ENCODE measurements around the gene KPNB1. TPM values are rescaled to one million over a fixed set of nuclear protein-coding genes. Genes with fewer than 3 reads are reported as not detected.

KPNB1 gene
- total RNA-seq, 1 donor from 2014 or later, result 301 TPM

DNA sequence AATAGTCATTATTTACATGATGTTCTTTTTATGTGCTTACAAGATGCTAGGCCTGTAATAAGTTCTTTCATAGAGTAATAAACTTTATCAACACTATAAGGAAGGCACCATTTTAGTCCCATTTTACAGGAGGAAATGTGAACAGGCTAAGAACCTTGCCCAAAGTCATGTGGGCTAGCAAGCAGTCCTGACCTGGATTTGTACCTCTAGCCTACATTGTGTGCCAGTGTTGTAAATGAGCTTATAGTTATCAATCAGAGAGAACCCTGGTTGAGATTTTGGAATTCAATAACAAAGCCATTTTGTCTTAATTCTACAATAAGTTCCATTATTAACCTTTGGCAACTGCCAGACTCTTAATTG, 37.6 kb downstream of the KPNB1 start:
- H3K27ac Mint-ChIP-seq (ENCODE audit: unreplicated experiment), result no peak overlapping the region

DNA sequence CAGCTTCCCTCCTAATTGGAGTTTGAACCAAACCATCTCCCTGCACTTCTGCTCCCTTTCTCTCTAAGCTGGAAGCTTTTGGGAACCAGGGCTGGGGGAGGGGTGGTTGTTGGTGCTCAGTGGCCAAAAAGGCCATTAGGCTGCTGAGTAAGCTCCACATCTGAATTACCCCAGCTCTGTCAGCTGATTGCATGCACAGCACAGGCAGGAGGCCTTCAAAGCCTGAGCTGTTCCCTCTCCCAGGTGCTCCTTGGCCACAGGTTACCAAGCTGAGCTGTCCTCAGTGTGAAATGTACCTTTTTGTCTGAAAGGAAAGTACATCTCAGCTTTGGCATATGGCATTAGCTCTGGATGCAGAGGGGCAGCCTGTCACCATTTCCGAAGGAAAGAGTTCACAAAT, 38.0 kb downstream of the KPNB1 start:
- H3K27ac Mint-ChIP-seq (ENCODE audit: unreplicated experiment), result no peak overlapping the region
- TF ChIP-seq, protein P1, sequence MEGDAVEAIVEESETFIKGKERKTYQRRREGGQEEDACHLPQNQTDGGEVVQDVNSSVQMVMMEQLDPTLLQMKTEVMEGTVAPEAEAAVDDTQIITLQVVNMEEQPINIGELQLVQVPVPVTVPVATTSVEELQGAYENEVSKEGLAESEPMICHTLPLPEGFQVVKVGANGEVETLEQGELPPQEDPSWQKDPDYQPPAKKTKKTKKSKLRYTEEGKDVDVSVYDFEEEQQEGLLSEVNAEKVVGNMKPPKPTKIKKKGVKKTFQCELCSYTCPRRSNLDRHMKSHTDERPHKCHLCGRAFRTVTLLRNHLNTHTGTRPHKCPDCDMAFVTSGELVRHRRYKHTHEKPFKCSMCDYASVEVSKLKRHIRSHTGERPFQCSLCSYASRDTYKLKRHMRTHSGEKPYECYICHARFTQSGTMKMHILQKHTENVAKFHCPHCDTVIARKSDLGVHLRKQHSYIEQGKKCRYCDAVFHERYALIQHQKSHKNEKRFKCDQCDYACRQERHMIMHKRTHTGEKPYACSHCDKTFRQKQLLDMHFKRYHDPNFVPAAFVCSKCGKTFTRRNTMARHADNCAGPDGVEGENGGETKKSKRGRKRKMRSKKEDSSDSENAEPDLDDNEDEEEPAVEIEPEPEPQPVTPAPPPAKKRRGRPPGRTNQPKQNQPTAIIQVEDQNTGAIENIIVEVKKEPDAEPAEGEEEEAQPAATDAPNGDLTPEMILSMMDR (IDR thresholded peaks at IDR 0.05), result no peak

More for the DNA sequence above, 37.6 kb downstream of the KPNB1 start:
- Mint-ChIP-seq H3K4me3 (ENCODE audit: unreplicated experiment) (no peak overlapping the region), H3K9me3 (ENCODE audit: unreplicated experiment) (no peaks in the 10 kb centered on the region), H3K36me3 (ENCODE audit: unreplicated experiment) (peaks cover 29% of the 10 kb centered on the region), H3K4me1 (ENCODE audit: unreplicated experiment) (no peaks in the 10 kb centered on the region), H3K27me3 (ENCODE audit: unreplicated experiment) (no peaks in the 10 kb centered on the region)
- DNase-seq (ENCODE audit: extremely low spot score, unreplicated experiment), result no peak
- TF ChIP-seq, protein P1 (IDR thresholded peaks at IDR 0.05), result no peak

DNA sequence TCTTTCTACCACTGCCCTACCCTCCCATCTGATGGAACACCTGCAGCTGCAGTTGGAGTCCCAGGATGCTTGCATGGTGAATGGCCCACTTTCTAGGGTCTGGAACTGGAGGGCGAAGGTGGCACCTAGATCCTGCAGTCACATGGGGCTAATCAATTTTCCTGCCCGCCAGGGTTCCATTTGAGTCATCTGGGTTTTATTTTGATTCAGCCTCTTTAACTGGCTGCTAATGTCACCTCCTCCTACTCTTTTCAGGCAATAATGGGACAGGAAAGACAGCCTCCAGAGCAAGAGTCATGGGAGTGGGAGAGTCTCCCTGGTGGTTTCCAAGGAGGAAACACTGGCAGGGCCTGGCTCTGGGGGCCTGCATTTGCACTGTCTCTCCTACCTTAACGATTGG, 40.4 kb downstream of the KPNB1 start:
- Mint-ChIP-seq H3K4me1 (ENCODE audit: unreplicated experiment) (peaks cover 14% of the 10 kb centered on the region), H3K27ac (ENCODE audit: unreplicated experiment) (no peak overlapping the region), H3K36me3 (ENCODE audit: unreplicated experiment) (peaks cover 5% of the 10 kb centered on the region), H3K27me3 (ENCODE audit: unreplicated experiment) (no peaks in the 10 kb centered on the region), H3K4me3 (ENCODE audit: unreplicated experiment) (no peak overlapping the region), H3K9me3 (ENCODE audit: unreplicated experiment) (no peaks in the 10 kb centered on the region)
- no peak for DNase-seq (ENCODE audit: extremely low spot score, unreplicated experiment)
- TF ChIP-seq, protein P1 (IDR thresholded peaks at IDR 0.05), result no peak

More for the DNA sequence above, 38.0 kb downstream of the KPNB1 start:
- Mint-ChIP-seq H3K4me1 (ENCODE audit: unreplicated experiment) (peaks cover 3% of the 10 kb centered on the region), H3K27me3 (ENCODE audit: unreplicated experiment) (no peaks in the 10 kb centered on the region), H3K9me3 (ENCODE audit: unreplicated experiment) (no peaks in the 10 kb centered on the region), H3K4me3 (ENCODE audit: unreplicated experiment) (no peak overlapping the region), H3K36me3 (ENCODE audit: unreplicated experiment) (peaks cover 24% of the 10 kb centered on the region)
- DNase-seq (ENCODE audit: extremely low spot score, unreplicated experiment), result no peak

DNA sequence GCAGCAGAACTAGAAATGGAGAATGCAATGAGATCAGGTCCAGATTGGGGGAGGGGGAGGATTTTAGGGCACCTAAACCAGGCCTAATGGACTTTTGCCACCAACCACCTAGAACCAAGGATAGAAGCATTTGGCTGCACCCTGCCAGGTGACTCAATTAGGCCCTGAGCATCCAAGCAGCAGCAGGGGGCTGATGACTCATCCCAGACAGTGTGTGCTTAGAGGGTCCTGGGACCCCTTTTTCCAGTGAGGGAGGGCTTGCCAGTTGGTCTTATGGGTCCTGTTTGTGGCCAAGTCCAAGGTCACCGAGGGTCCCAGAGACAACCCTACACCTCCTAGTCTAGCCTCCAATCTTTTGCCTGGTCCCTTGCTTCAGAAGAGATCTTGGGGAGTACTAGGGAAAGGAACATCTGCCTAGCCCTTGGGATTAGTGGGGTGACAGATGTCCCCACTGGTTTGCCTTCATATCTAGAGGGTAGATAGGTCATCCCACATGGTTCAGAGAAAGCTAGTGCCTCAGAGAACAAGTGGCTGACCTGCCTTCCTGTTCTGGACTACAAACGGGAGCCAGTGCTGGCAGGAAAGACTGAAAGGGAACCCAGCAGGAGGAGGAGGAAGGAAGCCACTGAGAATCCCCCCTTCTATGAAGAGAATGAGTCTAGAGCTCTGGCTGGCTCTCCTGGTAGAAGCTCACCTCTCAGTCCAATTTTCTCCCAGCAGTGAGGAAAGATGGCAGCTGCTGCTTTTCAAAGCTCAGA, 42.6 kb downstream of the KPNB1 start:
- Mint-ChIP-seq H3K27ac (ENCODE audit: unreplicated experiment) (no peak overlapping the region), H3K27me3 (ENCODE audit: unreplicated experiment) (no peaks in the 10 kb centered on the region), H3K4me1 (ENCODE audit: unreplicated experiment) (peaks cover 22% of the 10 kb centered on the region), H3K9me3 (ENCODE audit: unreplicated experiment) (no peaks in the 10 kb centered on the region), H3K36me3 (ENCODE audit: unreplicated experiment) (no peaks in the 10 kb centered on the region), H3K4me3 (ENCODE audit: unreplicated experiment) (peak overlapping the region; percentile 83)
- DNase-seq (ENCODE audit: extremely low spot score, unreplicated experiment), result no peak
- TF ChIP-seq, protein P1 (IDR thresholded peaks at IDR 0.05), result no peak

DNA sequence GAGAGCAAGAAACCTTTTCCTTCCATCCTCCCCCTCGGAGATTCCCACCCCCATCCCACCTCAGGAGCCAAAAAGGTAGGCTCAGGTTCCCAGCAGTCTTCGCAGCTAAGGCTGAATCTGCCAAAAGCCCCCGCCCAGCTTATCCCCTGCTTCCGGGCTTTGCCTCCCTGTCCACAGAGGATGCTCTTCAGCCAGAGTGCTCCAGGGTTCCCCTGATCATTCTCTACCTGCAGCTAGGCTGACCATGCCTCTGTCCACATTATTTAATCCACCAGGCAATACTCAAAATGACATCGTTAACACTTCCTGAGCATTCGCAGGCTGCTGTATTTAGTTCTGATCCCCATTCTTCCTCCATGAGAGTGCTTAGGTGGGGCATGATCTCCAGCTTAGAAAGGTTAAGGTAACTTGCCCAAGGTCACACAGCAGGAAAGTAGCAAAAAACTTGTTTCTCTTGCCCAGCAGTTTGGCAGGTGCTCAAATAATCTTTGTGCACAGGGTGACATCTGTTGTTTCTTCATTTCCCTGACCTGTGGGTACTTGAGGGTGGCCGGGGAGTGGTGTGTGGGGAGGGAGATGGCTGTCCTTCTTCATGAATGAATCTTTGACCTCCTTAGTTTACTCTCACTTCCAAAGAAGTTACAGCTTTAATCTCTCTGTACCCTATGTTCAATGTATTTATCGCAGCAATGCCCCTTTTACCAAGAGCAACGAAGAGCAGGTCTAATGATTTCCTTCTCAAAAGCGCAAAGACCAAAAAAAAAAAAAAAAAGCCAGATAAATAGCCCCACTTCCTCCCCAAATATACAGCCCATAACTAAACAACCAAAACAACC, 43.4 kb downstream of the KPNB1 start:
- Mint-ChIP-seq H3K27me3 (ENCODE audit: unreplicated experiment) (no peaks in the 10 kb centered on the region), H3K4me3 (ENCODE audit: unreplicated experiment) (peak overlapping the region; percentile 83), H3K36me3 (ENCODE audit: unreplicated experiment) (no peaks in the 10 kb centered on the region), H3K4me1 (ENCODE audit: unreplicated experiment) (peaks cover 22% of the 10 kb centered on the region), H3K27ac (ENCODE audit: unreplicated experiment) (peak overlapping the region; percentile 70), H3K9me3 (ENCODE audit: unreplicated experiment) (no peaks in the 10 kb centered on the region)
- no peak for DNase-seq (ENCODE audit: extremely low spot score, unreplicated experiment)
- TF ChIP-seq, protein P1 (IDR thresholded peaks at IDR 0.05), result no peak

All from osteocyte (in vitro differentiated cells).